Psoas muscle (tissue), 8 donors: ENCODE results near the gene SH3BP2. TPM values are rescaled to one million over a fixed set of nuclear protein-coding genes. Genes with fewer than 3 reads are reported as not detected.
"Not testable (repeated sequence)": the region's sequence is repeated elsewhere in the genome, so short reads cannot be mapped to it uniquely, and the experiment has no call there.

Experiments
- ATAC-seq, 4 donors: fragments of 200-7000 bp; cut with Tn5 transposase; one replicate each; pipeline ENCODE4 v1.9.1; 2020; ENCODE audit warnings: moderate library complexity in 3 of 4, mild to moderate bottlenecking in 2 of 4
- DNase-seq, 2 donors: peaks; one replicate each; pipeline ENCODE4 v3.0.0-alpha.2; 2020
- H3K27ac ChIP-seq: fragments of 200-600 bp; one replicate; pipeline ENCODE4 v1.8.0; 2022
- H3K27me3 ChIP-seq, 3 donors: fragments of 200-600 bp in 1 of 3; one replicate each; pipeline versions ENCODE4 v1.6.1 to v1.8.0; 2013 to 2022; ENCODE audit warnings: low read length in 2 of 3, mild to moderate bottlenecking in 2 of 3, moderate library complexity in 1 of 3; ENCODE audit not compliant: insufficient read depth in 3 of 3
- H3K36me3 ChIP-seq, 2 donors: fragments of 200-600 bp in 1 of 2; one replicate each; pipeline versions ENCODE4 v1.6.1 to v1.8.0; 2013 to 2022; ENCODE audit warnings: low read depth in 1 of 2, mild to moderate bottlenecking in 1 of 2, moderate library complexity in 1 of 2; ENCODE audit not compliant: insufficient read depth in 1 of 2
- H3K4me1 ChIP-seq: fragments of 200-600 bp; one replicate; pipeline ENCODE4 v1.8.0; 2022
- H3K4me3 ChIP-seq: fragments of 200-600 bp; one replicate; pipeline ENCODE4 v1.8.0; 2022; ENCODE audit warnings: mild to moderate bottlenecking
- H3K9me3 ChIP-seq: fragments of 200-600 bp; one replicate; pipeline ENCODE4 v1.8.0; 2022
- WGBS, 3 donors: extraction: QIAGEN DNeasy Blood & Tissue Kit; methylation state at CpG; one replicate each; pipeline versions ENCODE4 v1.1.6 to v1.1.7; 2013; 5-methylcytosine and 5-hydroxymethylcytosine counted together
- intact Hi-C, 2 donors: fragments of 100-400 bp; cut with DNase I; formaldehyde crosslinking; loops; one replicate each; pipeline versions ENCODE4 v1.11.0 to v1.14.2; 2022
- polyA plus RNA-seq, 3 donors: library from polyadenylated mRNA; stranded (reverse); fragments of 200-250 nt; gene quantifications; one replicate each; pipeline ENCODE4 v1.2.3, GENCODE V29; 2013
- total RNA-seq, 4 donors: library from RNA; stranded (reverse); fragmentation: NEBNext Ultra II Directional in 2 of 4; extraction: Animal tissue kit (Norgen Biotek cat#: 25700) in 2 of 4; gene quantifications; one replicate each; pipeline versions ENCODE4 v1.2.1 to v1.2.4, GENCODE V29; 2021 to 2023
- TF ChIP-seq, protein P1 (sequence below): fragments of 200-600 bp; IDR thresholded peaks from one replicate; pipeline ENCODE4 v1.8.0; 2022; ENCODE audit warnings: antibody characterized with exemption
- donor health status: healthy with polysubstance abuse.
- donor health status: DM: no; HTN: no; CAD: no; lungs with moderate emphysema.
- donor health status: Bipolar disorder and iron deficiency.
- donor health status: healthy.
- donor health status: DM: yes; HTN: yes; CAD: no.
- donor health status: DM: no; HTN: no; CAD: no.
- donor health status: DM: no; HTN: no; CAD: no.
- donor health status: DM: yes; HTN: yes; CAD: no.

SH3BP2 gene
- total and polyA plus RNA-seq, 7 donors: 7.1 to 18.1 (median 13.1) TPM

DNA sequence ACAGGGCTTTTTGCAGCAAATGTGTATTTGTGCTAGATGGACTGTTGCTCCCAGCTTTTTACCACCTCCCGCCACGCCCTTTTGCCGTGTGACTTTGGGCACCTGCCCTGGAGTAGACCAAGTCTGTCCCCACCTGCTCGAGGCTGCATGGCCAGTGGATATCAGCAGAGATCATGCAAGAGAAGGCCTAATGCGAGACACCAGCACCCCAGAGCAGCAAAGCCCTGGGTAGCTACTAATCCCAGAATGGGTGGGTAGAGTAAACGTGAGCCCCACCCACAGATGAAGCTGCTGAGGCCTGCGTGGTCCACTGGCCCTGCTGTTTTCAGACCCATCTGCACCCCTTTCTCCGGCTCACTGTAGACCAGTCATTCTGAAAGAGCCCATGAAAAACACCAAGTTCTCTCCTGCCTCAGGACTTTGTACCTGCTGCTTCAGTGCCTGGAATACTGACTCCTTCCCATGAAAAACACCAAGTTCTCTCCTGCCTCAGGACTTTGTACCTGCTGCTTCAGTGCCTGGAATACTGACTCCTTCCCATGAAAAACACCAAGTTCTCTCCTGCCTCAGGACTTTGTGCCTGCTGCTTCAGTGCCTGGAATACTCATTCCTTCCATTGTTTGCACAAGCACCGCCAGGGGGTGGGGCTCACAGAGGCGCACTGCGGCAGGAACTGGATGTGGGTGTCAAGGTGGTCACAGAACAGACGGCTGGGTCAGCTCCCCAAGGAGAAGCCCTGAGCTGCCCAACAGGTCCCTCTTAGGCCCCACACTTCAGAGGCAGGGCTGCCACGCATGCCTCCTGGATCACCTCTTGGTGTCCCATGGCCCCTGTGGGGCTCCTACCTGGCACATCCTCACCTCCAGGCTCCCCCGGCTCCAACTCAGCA lies 31.6 kb upstream of the SH3BP2 start:
- TF ChIP-seq, protein P1, sequence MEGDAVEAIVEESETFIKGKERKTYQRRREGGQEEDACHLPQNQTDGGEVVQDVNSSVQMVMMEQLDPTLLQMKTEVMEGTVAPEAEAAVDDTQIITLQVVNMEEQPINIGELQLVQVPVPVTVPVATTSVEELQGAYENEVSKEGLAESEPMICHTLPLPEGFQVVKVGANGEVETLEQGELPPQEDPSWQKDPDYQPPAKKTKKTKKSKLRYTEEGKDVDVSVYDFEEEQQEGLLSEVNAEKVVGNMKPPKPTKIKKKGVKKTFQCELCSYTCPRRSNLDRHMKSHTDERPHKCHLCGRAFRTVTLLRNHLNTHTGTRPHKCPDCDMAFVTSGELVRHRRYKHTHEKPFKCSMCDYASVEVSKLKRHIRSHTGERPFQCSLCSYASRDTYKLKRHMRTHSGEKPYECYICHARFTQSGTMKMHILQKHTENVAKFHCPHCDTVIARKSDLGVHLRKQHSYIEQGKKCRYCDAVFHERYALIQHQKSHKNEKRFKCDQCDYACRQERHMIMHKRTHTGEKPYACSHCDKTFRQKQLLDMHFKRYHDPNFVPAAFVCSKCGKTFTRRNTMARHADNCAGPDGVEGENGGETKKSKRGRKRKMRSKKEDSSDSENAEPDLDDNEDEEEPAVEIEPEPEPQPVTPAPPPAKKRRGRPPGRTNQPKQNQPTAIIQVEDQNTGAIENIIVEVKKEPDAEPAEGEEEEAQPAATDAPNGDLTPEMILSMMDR: no peak
- intact Hi-C loops: loop anchor here (5.0 to 10.0 kb wide), 5 partner anchors 81 to 276 kb away; partner anchors contain the start of gene ADD1 (in 1 of the 2)
- no peak for ATAC-seq

DNA sequence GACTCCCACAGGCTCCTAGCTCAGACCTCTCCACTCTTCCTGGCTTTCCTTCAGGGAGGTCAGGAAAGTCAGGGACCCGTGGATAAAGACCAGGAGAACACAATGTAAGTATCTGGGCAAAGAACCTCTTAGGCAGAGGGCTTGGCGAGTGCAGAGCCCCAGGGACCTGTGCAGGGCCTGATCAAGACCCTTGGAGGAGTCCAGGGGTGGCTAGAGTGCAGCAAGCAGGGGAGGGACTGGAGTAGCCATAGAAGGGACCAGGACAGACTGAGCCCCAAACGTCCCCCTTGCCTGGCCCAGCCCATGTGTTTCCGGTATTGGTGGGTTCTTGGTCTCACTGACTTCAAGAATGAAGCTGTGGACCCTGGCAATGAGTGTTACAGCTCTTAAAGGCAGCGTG lies 30.8 kb upstream of the SH3BP2 start:
- no peaks in the 10 kb centered on the region for H3K9me3 ChIP-seq
- peaks cover 5% of the 10 kb centered on the region for H3K4me1 ChIP-seq
- H3K27me3 ChIP-seq: no peaks in the 10 kb centered on the region
- H3K4me3 ChIP-seq: no peak overlapping the region
- H3K27ac ChIP-seq: no peak overlapping the region
- TF ChIP-seq, protein P1: no peak
- H3K36me3 ChIP-seq: no peaks in the 10 kb centered on the region
- DNase-seq (peak in 1 of 2 donors; percentile 11), ATAC-seq (no peak)
- intact Hi-C loops: loop anchor here (5.0 to 10.0 kb wide), 5 partner anchors 80 to 275 kb away; partner anchors contain the start of gene ADD1 (in 1 of the 2)
- 56 to 68% (median 58%) methylated on average over 5 of the region's 5 CpGs for WGBS, 3 donors

More for the DNA sequence above, 31.6 kb upstream of the SH3BP2 start:
- H3K4me3 ChIP-seq: no peak overlapping the region
- H3K27ac ChIP-seq: no peak overlapping the region
- 77 to 78% (median 78%) methylated on average over 14 of the region's 14 CpGs for WGBS, 3 donors
- peaks cover 9% of the 10 kb centered on the region for H3K4me1 ChIP-seq
- H3K36me3 ChIP-seq: no peaks in the 10 kb centered on the region
- H3K27me3 ChIP-seq: no peaks in the 10 kb centered on the region
- H3K9me3 ChIP-seq: no peaks in the 10 kb centered on the region
- DNase-seq: peak in 1 of 2 donors; percentile 35

DNA sequence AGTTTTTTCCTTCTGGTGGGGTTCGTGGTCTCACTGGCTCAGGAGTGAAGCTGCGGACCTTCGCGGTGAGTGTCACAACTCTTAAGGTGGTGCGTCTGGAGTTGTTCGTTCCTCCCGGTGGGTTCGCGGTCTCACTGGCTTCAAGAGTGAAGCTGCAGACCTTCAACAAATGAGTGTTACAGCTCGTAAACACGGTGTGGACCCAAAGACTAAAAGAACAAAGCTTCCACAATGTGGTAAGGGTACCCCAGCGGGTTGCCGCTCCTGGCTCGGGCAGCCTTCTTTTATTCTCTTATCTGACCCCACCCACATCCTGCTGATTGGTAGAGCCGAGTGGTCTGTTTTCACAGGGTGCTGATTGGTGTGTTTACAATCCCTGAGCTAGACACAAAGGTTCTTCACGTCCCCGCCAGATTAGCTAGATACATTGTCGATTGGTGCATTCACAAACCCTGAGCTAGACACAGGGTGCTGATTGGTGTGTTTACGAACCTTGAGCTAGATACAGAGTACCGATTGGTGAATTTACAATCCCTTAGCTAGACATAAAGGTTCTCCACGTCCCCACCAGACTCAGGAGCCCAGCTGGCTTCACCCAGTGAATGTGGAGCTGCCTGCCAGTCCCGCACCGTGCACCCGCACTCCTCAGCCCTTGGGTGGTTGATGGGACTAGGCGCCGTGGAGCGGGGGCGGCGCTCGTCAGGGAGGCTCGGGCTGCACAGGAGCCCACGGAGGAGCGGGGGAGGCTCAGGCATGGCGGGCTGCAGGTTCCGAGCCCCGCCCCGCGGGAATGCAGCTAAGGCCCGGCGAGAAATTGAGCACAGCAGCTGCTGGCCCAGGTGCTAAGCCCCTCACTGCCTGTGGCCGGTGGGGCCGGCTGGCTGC lies 30.2 kb upstream of the SH3BP2 start:
- not testable (repeated sequence) for H3K27ac ChIP-seq, H3K4me1 ChIP-seq, ATAC-seq, H3K4me3 ChIP-seq, H3K9me3 ChIP-seq, H3K36me3 ChIP-seq, H3K27me3 ChIP-seq
- peak in 1 of 2 donors; percentile 58 for DNase-seq
- 93 to 95% (median 95%) methylated on average over 32 to 42 of the region's 42 CpGs for WGBS, 3 donors
- intact Hi-C loops: loop anchor here (5.0 to 10.0 kb wide), 5 partner anchors 80 to 275 kb away; partner anchors contain the start of gene ADD1 (in 1 of the 2)

DNA sequence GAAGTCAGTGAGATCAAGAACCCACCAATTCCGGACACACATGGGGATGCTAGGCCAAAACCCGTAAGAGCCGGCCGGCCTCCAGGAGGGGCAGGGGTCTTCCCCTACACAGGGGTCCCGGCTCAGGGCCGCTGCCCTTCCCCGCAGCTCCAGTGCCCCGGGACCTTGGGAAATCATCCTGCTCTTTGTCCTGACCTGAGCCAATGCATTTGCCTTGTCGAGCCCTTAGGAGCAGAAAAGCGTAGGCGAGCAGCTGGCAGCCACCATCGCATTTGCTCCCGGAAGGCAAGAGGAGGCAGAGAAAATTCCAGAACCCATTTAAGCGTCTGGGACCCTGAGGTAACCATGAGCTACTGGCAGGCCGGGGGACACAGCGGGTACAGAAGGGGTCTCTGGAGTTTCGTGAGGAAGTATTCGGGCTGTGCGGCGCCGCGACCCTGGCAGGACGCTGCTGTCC lies 29.3 kb upstream of the SH3BP2 start:
- WGBS, 3 donors: 38 to 43% (median 39%) methylated on average over 23 of the region's 23 CpGs
- peak; percentile 21 to 28 (median 23) for ATAC-seq

More for the DNA sequence above, 29.3 kb upstream of the SH3BP2 start:
- TF ChIP-seq, protein P1: no peak
- peak; percentile 55 to 61 for DNase-seq
- Histone ChIP-seq H3K4me3 (peak overlapping the region; percentile 65), H3K36me3 (no peaks in the 10 kb centered on the region), H3K4me1 (peaks cover 5% of the 10 kb centered on the region), H3K9me3 (no peaks in the 10 kb centered on the region), H3K27me3 (no peaks in the 10 kb centered on the region), H3K27ac (peak overlapping the region; percentile 5)
- intact Hi-C loops: loop anchor here (5.0 to 10.0 kb wide), 5 partner anchors 79 to 274 kb away; partner anchors contain the start of gene ADD1 (in 1 of the 2)
